KG1 (cell line): ENCODE measurements around the gene PIR.

Experiments
- DNase-seq: peaks from one replicate; lab custom pipeline; 2025; lab: John Stamatoyannopoulos, UW

PIR gene

DNA sequence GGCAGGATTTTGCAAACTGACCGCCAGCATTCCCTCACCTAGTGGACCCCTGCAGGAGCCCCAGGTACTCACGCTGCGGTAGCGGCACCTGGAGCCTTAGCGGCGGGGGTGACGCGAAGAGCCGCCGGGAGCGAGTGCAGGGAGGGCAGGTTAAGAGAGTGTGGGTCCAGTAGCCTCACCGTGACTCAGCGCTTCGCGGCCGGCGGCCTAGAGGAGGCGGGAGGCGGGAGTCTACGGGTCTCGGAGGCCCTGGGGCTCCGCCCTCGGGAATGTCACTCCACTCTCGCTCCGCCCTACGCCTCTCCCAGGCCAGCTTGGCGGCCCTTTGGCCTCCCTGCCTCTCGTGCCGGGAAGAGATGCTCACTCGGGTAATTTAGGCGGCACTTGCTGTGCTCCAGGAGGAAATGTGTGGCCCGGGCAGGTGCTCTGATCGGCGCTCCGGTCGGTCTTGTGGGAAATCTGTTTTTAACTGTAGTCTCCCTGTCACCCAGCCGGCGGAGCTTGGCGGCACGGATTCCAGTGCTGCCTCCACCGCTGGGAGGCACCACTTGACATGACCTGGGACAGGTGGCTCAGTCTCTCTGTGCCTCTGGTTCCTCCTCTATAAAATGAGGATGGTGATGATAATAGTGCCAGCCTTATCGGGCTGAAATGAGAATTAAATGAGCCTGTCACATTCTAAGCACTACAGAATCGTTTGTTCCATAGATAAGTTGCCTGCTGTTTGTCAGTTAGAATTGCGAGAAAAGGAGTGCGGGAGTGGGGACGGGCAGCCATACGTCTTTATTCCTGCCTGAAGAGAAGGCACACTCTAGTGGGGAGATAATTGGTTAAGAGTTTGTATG, at the start of gene PIR:
Gene PIR, minus strand, starts transcription at position 216 of the 845 bp plus-strand sequence. CDS start 2,076 bp downstream, outside the sequence.
- peak; percentile 13 for DNase-seq

- DNase-seq: no peak
Measured at GRCh38 chrX:15530318-15530717, 37.2 kb upstream of the PIR start.

- DNase-seq: no peak
Measured at GRCh38 chrX:15529165-15529564, 36.0 kb upstream of the PIR start.

DNA sequence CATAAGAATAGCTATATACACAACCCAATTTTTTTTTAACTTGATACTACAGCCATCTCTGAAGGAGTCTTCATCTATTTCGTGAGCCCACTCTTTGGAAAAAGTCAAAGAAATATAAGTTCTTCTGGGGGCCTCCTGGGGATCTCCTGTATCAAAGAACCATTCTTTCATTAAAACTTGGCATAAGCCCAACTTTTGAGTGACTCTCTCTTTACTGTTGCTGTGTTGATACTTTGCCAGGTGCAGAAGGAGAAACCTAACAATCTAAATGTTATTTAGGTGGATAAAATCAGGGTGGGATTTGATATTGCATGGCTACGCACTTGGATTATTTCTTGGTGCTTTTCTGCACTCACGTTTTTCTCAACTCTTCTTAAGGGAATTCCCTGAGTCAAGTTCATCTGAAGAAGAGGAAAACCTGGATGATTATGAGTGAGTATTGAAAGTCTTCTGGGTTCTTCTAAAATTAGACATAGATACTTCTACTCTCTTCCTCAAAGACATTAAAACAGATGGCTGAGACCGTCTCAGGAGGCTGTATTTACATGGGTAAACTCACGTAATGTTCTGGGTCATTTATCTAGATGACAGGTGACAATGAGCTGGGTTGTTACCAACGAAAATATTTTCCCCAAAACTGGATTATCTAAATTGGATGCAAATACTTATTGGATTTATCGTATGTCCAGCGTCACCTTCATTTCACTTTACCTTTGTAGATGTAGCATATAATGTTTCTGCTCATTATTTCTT, 32.7 kb upstream of the PIR start:
- no peak for DNase-seq

DNA sequence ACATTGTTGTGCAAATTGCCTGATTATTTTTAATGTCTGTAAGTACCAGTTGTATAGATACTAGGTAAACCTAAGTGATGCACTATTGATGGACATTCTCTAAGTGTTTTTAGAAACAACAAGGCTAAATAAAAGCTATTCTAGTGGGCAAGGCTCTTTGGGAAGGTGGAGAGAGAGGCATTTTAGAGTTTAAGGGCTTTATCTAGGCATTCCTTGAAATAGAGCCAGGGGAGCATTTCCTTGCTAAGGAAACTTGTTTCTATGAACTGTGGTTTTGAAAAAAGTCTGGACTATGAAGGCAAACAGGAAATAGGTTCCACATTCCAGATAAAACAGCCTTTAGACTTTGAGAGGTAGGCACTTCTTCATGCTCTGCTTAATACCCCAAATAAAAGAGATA, 31.3 kb upstream of the PIR start:
- no peak for DNase-seq

- no peak for DNase-seq
Measured at GRCh38 chrX:15523088-15523487, 30.0 kb upstream of the PIR start.

- no peak for DNase-seq
Measured at GRCh38 chrX:15522464-15522863, 29.3 kb upstream of the PIR start.

GRCh38 chrX:15515931-15516330, 22.8 kb upstream of the PIR start:
- no peak for DNase-seq

- no peak for DNase-seq
Measured at GRCh38 chrX:15514279-15514678, 21.1 kb upstream of the PIR start.

DNA sequence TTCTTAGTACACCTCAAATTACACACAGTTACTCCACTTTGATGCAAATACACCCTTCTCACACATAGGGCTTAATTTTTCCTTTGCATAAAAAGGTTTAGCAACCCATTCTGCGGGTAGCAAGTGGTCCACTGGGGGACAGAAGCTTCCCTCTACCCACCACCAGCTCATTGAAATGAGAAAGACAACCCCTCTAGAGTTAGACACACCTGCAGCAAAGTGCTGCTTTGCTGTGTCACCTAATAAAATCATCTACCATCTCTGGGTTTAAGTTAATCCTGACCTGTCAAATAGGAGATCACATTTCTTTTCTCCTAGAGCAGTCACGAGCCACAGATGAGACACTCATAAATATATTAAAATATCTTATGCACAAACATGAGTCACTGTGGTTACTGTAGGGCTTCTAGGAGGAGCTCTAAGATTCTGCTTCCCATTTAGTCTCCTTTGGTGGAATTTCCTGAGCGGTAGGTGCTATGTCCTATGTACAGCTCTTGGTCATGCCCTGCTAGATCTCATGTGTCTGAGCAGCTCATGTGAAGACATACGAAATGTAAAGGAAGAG, 19.4 kb upstream of the PIR start:
- DNase-seq: no peak

GRCh38 chrX:15511563-15511962, 18.4 kb upstream of the PIR start:
- DNase-seq: no peak

GRCh38 chrX:15509845-15510244, 16.7 kb upstream of the PIR start:
- DNase-seq: no peak

DNA sequence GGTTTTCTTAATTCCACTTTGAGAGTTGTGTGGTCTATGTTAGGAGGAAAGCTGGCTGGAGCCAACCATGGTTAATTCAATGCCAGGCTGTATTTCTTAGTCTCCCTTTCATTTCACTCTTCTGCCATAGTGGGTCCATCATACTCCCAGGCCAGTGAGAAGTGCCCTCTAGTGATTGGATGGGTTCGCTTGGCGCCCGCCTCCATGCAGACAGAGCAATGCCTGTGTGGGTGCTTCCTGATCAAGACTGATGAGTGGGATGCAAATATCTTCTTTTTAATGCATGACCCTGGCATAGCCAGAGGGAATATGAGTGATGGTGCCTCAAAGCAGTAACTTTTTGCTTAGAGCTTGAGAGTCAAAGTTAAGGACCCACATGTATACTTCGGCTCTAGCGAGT, 13.9 kb upstream of the PIR start:
- DNase-seq: no peak

- no peak for DNase-seq
Measured at GRCh38 chrX:15505101-15505500, 12.0 kb upstream of the PIR start.

GRCh38 chrX:15504661-15505060, 11.5 kb upstream of the PIR start:
- DNase-seq: no peak

GRCh38 chrX:15501506-15501905, 8.4 kb upstream of the PIR start:
- no peak for DNase-seq

DNA sequence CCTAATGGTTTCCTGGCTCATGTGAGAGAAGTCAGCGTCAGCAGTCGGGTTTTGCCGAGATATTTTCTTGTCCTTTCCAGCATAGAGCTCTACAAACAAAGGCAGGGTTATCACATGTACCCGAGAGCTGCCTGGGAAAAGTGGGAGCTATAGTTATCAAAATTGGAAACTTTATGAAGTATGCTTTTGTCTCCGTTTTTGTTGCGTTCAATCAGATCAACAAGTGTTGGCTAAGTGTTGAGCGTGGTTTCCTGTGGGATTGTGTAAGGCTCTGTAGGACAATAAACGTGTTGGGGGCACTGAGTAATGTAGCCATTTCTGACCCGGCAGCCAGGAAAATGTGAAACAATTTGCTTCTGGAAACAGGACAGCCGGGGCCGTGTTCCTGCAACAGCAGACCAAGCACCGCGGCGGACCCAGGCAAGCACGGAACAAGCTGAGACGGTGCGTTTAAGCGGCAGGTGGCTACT, 7.4 kb upstream of the PIR start, which contains the start of gene BMX:
Gene BMX, plus strand, starts transcription at position 311 of the 470 bp plus-strand sequence. CDS start 7,547 bp downstream, outside the sequence.
- DNase-seq: no peak

- no peak for DNase-seq
Measured at GRCh38 chrX:15499976-15500375, 6.8 kb upstream of the PIR start.

GRCh38 chrX:15498741-15499140, 5.6 kb upstream of the PIR start:
- no peak for DNase-seq

DNA sequence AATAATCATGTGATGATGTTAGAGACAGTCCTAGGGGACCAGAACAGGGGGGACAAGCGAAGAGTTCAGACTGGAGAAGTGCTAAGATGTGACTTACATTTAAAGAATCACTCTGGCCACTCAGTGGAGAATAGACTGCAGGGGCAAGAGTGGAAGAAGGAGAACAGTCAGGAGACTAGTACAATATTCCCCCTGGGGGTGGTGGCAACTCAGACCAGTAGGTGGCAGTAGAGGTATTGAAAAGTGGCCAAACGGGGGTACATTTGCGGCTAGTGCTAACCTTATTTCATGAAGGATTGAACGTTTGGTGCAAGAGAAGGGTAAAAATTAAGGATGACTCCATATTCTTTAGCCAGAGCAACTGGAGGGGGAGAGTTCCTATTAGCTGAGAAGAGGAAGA, 4.7 kb upstream of the PIR start:
- peak; percentile 2 for DNase-seq

- DNase-seq: no peak
Measured at GRCh38 chrX:15496824-15497223, 3.7 kb upstream of the PIR start.

- DNase-seq: no peak
Measured at GRCh38 chrX:15495801-15496200, 2.7 kb upstream of the PIR start.

GRCh38 chrX:15492469-15492868, 664 bp downstream of the PIR start:
- no peak for DNase-seq
